Activated T-cell treated with anti-CD3 and anti-CD28 coated beads for 48 hours (primary cell): Measurements from ENCODE around the gene RHBDF2.

ENCODE experiments used
- DNase-seq: peaks from one replicate; pipeline ENCODE4 v3.0.0-alpha.2; 2020; ENCODE audit warnings: low read depth

The RHBDF2 gene

GRCh38 chr17:76478730-76479514, 22.3 kb downstream of the RHBDF2 start:
- no peak for DNase-seq

GRCh38 chr17:76478097-76478496, 23.1 kb downstream of the RHBDF2 start:
- no peak for DNase-seq

DNA sequence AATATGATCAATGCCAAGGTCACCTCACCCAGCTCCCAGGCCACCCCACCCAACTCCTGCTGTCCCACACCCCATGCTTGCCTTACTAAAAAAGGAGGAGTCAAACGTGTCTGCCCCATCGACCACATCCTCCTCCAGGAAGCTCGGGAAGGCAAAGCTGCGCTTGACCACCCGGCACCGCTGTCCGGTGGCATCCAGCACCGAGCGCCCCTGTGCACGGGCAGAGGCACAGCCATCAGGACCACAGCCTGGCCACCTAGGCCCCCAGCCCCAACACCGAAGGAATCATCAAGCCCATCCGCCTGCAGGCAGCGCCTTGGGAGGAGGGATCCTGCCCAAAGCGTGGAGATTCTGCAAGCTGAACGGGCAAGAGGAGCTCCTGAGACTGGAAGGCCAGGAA, 23.6 kb downstream of the RHBDF2 start:
- no peak for DNase-seq

GRCh38 chr17:76476736-76477135, 24.5 kb downstream of the RHBDF2 start:
- DNase-seq, result no peak

- no peak for DNase-seq
Observed at GRCh38 chr17:76475302-76475701, 25.9 kb downstream of the RHBDF2 start.

DNA sequence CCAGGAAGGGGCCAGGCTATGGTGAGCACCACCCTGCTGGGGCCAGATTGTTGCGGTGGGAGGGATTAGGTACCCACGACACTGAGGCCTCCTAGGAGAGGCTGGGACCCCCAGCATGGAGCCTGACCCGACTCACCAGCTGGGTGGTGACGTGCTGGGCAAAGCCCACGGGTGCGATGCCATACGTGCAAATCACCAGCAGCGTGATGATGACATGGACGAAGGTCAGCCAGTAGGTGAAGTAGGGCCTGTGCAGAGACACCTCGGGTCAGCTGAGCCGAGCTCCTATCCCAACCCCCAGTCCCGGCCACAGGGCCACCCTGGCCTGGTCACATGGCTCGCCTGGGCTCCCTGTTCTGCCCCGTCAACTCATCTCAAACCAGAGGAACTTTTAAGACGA, 26.3 kb downstream of the RHBDF2 start:
- no peak for DNase-seq

DNA sequence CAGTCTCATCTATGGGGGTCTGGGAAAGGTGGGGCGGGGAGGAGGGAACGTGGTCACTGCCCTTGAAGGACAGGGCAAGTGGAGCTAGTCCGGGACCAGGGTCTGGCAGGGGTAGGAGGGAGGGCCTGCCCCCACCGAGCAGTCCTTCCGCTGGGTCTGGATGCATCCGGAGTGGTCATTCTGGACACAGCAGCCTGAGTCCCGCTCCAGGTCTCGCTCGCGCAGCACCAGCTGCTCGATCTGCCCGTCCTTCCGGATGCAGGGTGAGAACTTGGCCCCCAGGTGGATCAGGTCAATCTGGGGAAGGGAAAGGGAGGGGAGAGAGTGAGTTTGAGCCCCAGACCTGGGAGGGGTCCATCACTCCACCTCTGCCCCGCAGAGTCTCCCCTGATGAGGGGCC, 27.0 kb downstream of the RHBDF2 start:
- no peak for DNase-seq

DNA sequence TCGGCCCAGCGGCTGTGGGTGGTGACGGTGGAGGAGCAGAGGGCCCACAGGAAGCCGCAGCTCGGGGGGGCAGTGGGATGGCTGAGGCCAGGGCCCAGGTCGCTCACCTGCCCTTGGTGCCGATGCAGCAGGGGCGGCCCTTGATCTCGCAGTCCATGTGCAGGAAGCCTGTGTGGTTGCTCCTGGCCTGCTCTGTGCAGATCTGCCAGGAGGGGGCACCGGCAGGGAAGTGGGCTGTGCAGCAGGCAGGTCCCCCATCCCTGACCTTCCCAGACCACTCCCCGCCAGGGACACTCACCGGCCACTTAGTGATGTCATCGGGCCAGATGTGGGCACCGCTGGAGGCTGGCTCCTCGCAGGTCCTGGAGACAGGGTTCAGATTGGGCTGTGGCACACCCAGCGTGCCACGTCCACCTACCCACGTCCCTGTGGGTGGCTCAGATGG, 27.7 kb downstream of the RHBDF2 start:
- DNase-seq, result no peak

DNA sequence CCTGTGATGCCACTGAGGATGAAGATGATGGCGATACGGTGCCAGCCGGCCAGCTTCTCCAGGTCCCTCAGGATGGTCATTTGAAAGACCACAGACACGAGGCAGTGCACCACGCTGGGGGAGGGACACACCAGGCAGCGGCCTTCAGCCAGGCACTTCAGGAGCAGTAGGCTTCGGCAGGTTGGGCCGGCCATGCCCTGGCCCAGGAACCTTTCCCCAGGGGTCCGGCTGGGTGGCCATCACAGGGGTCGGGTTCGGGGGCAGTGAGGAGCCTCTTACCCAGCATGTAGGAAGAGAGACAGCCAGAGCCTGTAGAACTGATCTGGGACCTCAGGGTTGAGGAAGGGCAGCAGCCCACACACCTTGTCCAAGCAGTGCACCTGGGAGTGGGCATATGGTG, 28.5 kb downstream of the RHBDF2 start:
- DNase-seq, result no peak

- DNase-seq, result no peak
Observed at GRCh38 chr17:76472258-76472645, 29.0 kb downstream of the RHBDF2 start.

DNA sequence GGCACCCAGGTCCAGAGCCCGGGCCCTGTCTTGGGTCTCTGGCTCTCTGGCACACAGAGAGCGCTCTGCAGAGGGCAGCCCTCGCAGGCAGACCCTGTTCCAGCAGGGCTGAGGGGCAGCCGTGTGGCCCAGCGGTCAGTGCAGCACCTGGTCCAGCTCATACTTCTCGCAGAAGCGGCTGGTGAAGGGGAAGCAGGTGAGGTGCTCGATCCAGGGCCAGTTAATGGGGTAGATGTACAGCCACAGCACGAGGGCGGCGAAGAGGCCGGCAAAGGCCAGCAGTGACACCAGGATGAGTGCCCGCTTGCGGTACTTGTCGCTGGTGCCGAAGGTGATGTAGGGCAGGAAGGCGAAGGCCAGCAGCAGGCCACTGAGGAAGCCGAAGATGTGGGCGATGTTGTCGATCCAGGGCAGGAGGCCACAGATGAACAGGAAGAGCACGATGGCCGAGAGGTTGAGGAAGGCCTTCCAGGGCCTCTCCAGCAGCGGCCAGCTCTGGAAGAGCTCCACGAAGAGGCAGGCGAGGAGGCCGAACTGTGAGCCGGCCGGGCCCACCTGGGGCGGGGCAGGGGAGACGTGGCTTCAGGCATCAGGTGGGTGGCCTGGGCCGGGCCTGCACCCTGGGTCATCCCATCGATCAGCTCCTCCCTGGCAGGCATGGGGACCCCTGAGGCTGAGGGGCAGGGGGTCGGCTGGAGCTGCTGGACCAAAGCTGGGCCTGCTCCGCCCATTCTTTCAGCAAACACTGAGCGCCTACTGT, 29.5 kb downstream of the RHBDF2 start:
- DNase-seq, result no peak

DNA sequence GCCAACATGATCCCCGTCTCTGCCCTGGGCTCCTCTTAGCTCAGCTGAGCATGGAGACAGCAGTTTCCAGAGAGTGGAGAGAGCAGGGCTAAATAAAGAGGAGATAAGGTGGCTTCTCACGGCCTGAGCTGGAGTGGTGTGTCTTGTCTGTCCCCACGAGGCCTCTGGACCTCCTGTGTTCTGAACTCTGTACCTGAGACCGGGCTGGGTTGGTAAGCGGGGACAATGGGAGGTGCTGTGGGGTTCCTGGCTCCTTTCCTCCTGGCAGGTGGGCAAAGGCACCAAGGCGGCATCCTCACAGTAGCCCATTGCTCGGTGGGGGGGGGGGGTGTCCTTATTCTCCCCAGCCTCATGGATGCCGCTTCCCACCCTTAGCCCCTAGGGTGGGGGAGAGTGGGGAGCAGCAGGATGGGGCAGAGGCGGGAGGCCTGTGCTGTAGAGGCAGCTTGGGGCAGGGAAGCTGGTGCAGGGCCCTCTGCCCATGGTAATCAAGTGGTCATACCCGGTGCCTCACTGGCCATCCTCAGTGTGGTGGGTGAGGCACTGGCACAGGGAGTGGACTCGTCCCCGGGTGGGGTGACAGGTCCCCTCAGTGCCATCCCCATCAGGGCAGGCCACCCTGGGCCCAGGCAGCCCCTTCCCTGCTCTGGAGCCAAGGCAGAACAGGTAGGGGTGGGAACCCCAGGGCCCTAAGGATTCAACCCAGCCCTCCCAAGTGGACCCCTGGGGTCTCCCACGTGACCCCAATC, 31.1 kb downstream of the RHBDF2 start:
- DNase-seq, result no peak

DNA sequence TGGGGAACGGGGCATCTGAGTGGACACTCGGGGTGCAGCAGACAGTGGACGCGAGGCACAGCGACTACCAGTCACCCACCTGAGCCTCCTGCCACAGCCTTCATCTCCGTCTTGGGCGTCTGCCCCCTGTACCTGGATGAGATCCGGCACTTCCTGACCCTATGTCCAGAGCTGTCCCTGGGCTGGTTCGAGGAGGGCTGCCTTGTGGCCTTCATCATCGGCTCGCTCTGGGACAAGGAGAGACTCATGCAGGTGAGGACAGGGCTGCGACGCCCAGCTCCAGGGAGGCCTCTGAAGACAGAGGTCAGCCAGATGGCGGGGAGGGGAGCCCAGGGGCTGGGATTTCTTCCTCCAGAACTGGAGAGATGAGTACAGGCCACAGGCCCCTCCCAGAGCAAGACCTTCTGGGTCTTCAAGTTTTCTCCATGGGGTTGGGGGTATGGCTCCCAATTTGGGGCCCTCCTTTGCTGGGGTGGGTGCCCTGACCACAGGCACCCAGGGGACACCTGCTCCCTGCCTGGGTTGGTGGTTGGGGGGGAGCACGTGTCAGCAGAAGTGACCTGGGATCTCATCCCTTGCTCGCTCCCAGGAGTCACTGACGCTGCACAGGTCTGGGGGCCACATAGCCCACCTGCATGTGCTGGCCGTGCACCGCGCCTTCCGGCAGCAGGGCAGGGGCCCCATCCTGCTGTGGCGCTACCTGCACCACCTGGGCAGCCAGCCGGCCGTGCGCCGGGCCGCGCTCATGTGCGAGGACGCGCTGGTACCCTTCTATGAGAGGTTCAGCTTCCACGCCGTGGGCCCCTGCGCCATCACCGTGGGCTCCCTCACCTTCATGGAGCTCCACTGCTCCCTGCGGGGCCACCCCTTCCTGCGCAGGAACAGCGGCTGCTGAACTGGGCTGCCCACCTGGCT, 31.9 kb downstream of the RHBDF2 start:
- no peak for DNase-seq

GRCh38 chr17:76468634-76469010, 32.6 kb downstream of the RHBDF2 start:
- no peak for DNase-seq

DNA sequence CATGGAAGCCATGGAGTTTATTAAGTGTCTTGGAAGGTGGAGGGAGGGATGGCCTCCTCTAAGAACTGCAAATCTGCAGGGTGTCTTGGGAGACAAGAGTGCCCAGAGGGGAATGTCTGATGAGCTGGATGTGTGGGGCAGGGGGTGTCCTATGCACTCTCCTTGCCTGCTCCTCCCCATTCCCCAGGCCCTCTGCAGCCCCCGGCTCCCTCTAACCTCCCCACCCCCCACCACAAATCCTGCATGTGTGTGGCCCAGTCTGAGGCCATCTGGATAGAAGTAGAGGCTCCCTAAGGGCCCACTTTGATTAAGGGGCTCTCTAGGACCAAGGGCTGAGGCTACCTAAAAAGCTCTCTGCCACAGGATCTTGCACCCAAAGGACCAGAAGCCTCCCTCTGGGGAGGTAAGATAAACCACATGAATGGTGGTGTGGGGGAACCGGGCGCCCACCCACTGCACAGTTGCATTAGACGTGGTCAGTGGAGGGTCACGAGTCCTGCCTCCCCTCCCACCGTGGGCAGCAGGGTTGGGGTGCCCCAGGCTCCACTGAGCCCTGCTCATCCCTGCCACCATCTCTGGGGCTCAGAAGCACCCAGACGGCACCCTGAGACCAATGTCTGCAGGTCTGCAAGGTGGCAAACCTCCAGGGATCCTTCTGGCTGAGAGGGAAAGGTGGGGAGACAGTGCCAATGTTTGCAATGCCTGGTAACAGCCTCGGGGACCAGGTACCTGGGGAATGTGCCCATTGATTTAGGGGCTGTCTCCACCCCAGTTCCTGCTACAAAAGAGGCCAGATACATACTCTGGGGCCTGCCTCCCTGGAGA, 33.2 kb downstream of the RHBDF2 start:
- no peak for DNase-seq

DNA sequence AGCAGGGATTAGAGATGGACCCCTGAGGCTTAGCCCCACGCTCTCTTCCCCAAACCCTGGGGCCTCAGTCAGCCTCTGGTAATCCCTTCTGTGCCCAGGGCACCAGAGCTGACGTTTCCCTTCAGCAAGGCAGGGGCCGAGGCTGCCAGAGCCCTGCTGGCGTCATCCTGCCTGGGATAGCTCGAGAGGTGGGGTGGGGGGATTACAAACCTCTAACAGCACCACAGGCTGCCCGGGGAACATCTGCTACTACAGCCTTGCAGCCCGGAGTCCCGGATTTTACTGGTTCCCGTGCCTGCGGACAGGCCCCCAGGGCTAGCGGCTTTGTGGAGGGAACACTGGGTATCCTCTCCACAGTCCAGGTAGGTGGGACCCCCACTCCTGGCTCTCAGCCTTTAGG, 33.9 kb downstream of the RHBDF2 start, which contains the start of gene AANAT:
TSS of gene AANAT (plus strand) at position 238 of the 400 bp plus-strand sequence. CDS start 1,144 bp downstream, outside the sequence.
- no peak for DNase-seq

DNA sequence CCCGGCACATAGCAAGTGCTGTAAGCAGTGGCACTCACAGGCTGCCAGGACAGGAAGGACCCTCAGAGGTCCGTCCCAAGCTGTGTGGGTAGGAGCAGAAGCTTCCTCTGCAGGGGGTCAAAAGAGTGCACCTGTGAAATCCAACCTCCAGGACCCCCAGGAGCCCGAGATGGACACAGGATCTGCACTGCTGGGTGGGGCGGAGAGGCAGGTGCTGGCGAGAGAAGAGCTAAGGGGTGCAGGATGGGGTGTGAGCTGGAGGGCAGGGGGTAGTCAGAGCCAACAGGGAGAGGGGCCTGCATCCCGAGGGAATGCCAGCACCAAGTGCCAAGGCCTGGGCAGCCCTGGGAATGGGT, 34.5 kb downstream of the RHBDF2 start:
- DNase-seq, result no peak

- DNase-seq, result no peak
Observed at GRCh38 chr17:76462556-76463290, 38.5 kb downstream of the RHBDF2 start.

DNA sequence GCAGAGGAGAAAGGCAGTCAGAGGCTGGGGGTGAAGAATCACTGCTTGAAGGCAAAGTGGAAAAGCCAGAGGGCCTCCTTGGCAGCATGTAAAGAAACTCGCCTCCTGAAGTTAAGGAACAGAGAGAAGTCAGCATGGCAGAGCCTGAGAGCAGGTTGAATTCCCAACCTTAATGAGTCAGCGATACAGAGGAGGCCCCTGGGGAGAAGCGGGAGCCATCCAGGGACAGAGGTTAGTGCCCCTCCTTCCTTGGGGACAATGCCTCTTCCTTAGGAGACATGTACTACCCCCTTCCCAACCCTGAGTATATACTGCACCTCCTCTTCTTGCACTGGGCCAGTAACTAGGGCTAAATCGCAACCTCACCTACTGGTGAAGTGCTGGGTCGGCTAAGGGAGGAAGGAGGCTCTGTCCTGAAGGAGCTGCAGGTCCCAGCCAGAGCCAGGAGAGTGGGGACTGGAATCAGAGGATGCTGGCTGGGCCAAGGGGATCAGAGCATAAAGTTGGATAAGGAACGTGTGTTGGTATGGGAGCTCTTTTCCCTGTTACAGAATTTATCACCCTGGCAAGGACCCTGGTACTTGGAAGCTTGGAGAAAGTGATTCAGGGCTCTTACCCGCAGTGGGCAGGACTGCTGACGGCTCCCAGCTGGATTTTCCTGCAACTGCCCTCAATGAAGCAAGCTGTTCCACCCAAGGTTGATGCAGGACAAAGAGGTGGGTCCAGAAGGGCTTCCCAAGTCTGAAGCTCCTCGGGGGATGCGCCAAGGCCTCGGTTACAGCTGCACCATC, 39.3 kb downstream of the RHBDF2 start:
- DNase-seq, result no peak
